NB4 (cell line): ENCODE measurements around the gene ZNF385A.
A peak's percentile ranks its signal among the peaks of the same experiment; 100 is the strongest.

ENCODE experiments used
- DNase-seq: peaks from one replicate; pipeline ENCODE4 v3.0.0; 2010; ENCODE audit warnings: low read depth
- H3K4me3 ChIP-seq: one replicate; pipeline ENCODE4 v1.5.1; 2011; ENCODE audit warnings: mild to moderate bottlenecking, low read depth, low read length, moderate library complexity
- CTCF ChIP-seq: IDR thresholded peaks from one replicate; pipeline ENCODE4 v1.5.1; 2012; ENCODE audit warnings: low read depth, low read length
- MAX ChIP-seq: IDR thresholded peaks from 2 replicates; pipeline ENCODE4 v1.6.1; 2011; ENCODE audit warnings: low read depth, low read length
- MYC ChIP-seq: IDR thresholded peaks from 2 replicates; pipeline ENCODE4 v1.6.1; 2011; ENCODE audit warnings: low read depth, low read length
- POLR2A ChIP-seq: IDR thresholded peaks from 2 replicates; pipeline ENCODE4 v1.6.1; 2011; ENCODE audit warnings: mild to moderate bottlenecking; ENCODE audit not compliant: insufficient read length; ENCODE audit errors: extremely low read depth

Gene ZNF385A

GRCh38 chr12:54421175-54421878, 36.8 kb upstream of the ZNF385A start:
- DNase-seq = no peak
- TF ChIP-seq POLR2A (no peak), MAX (no peak), CTCF (no peak), MYC (no peak)
- H3K4me3 ChIP-seq = no peak overlapping the region

- DNase-seq = peak; percentile 81
- peak overlapping the region; percentile 34 for H3K4me3 ChIP-seq
- TF ChIP-seq CTCF = no peak
- TF ChIP-seq POLR2A = no peak
- TF ChIP-seq MAX = no peak
- TF ChIP-seq MYC = no peak
Measured at GRCh38 chr12:54420766-54421144, 36.2 kb upstream of the ZNF385A start.

- TF ChIP-seq MAX (no peak), POLR2A (peak; percentile 54)
- H3K4me3 ChIP-seq = peak within 1 kb of the TSS; percentile 87
- peak; percentile 77 for DNase-seq
Measured at GRCh38 chr12:54419088-54419887, 34.8 kb upstream of the ZNF385A start, which contains the start of gene ITGA5. Gene ITGA5, minus strand, starts transcription at chr12:54419266. Its CDS starts 68 bp downstream, at chr12:54419198.

GRCh38 chr12:54418441-54419087, 34.0 kb upstream of the ZNF385A start:
- peak; percentile 37 for DNase-seq
- TF ChIP-seq CTCF = no peak
- TF ChIP-seq MAX = no peak
- TF ChIP-seq MYC = no peak; the same call in 1 of the 2 replicates
- TF ChIP-seq POLR2A = no peak
- H3K4me3 ChIP-seq = peak overlapping the region; percentile 87

- DNase-seq = peak; percentile 62
- H3K4me3 ChIP-seq = peak overlapping the region; percentile 87
- TF ChIP-seq MAX = no peak
Measured at GRCh38 chr12:54417712-54418440, 33.3 kb upstream of the ZNF385A start.
